Renal pelvis (tissue), 4 donors: Measurements from ENCODE around the gene TMEM235. TPM values are rescaled to one million over a fixed set of nuclear protein-coding genes. Genes with fewer than 3 reads are reported as not detected.
"Not testable (repeated sequence)": the region's sequence is repeated elsewhere in the genome, so short reads cannot be mapped to it uniquely, and the experiment has no call there.

ENCODE experiments used
- DNase-seq: peaks from one replicate; pipeline ENCODE4 v3.0.0-alpha.2; 2013
- polyA plus RNA-seq, 3 donors: library from polyadenylated mRNA; unstranded; fragments of 120-200 nt; gene quantifications; one replicate each; pipeline ENCODE4 v1.2.1, GENCODE V29; 2013; ENCODE audit not compliant: insufficient read length in 3 of 3

The TMEM235 gene
- polyA plus RNA-seq, 3 donors, result not detected

- no peak for DNase-seq
Observed at GRCh38 chr17:78214706-78215061, 16.7 kb upstream of the TMEM235 start.

- no peak for DNase-seq
Observed at GRCh38 chr17:78219396-78220150, 11.9 kb upstream of the TMEM235 start.

- no peak for DNase-seq
Observed at GRCh38 chr17:78223061-78223460, 8.4 kb upstream of the TMEM235 start.

- DNase-seq, result no peak
Observed at GRCh38 chr17:78223765-78224164, 7.7 kb upstream of the TMEM235 start.

GRCh38 chr17:78224231-78225087 lies 7.0 kb upstream of the TMEM235 start:
- no peak for DNase-seq

- no peak for DNase-seq
Observed at GRCh38 chr17:78225088-78225865, 6.2 kb upstream of the TMEM235 start.

- no peak for DNase-seq
Observed at GRCh38 chr17:78226055-78226758, 5.2 kb upstream of the TMEM235 start.

GRCh38 chr17:78226759-78227454 lies 4.5 kb upstream of the TMEM235 start:
- no peak for DNase-seq

GRCh38 chr17:78227455-78227916 lies 3.9 kb upstream of the TMEM235 start:
- no peak for DNase-seq

GRCh38 chr17:78228176-78228575 lies 3.3 kb upstream of the TMEM235 start:
- no peak for DNase-seq

GRCh38 chr17:78230252-78230962 lies 1.0 kb upstream of the TMEM235 start:
- DNase-seq, result no peak

GRCh38 chr17:78231991-78232858 lies 794 bp downstream of the TMEM235 start:
- DNase-seq, result no peak

GRCh38 chr17:78232859-78233173 lies 1.4 kb downstream of the TMEM235 start:
- DNase-seq, result no peak

- DNase-seq, result no peak
Observed at GRCh38 chr17:78233678-78234077, 2.2 kb downstream of the TMEM235 start.

GRCh38 chr17:78234261-78234865 lies 2.9 kb downstream of the TMEM235 start:
- no peak for DNase-seq

GRCh38 chr17:78235022-78235421 lies 3.6 kb downstream of the TMEM235 start:
- DNase-seq, result not testable (repeated sequence)

GRCh38 chr17:78235885-78236284 lies 4.5 kb downstream of the TMEM235 start:
- no peak for DNase-seq

GRCh38 chr17:78236362-78237127 lies 5.1 kb downstream of the TMEM235 start:
- DNase-seq, result no peak
